ENCODE results near the gene SCN7A.
"Not testable (repeated sequence)": the region's sequence is repeated elsewhere in the genome, so short reads cannot be mapped to it uniquely, and the experiment has no call there.

SCN7A gene

DNA sequence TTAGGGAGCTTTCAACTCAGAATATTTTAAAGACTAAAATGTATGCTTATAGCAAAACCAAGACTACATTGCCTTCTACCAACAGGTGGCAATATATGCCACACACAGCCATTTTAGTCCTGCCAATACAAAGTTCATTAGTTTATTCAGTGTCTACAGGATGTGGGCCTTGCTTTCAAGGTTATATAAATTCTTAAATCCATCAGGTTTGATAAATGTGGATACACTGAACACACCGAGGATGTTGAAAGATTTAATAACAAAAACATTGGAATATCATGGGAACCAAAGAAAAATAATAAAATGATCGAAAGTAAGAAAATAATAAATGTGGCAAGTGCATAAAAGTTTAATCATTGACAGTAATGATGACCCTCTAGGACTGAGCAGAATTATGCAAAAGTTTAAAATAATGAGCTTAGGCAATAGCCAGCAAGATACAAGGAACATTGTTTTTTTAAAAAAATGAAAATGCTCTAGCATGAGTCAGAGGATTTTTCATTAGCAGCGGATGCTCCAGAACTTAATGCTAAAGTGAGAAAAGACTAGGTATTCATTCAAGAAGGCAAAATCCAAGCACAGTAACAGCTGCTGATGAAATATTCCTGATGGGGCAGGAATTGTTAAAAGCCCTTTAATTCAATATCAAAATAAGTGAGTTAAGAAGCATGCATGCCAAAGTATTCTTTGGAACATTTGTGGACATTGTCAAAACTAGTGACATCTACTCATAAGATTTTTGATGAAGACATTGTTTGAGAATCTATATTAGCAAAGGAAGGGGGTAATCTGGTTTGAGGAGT lies 132.5 kb downstream of the SCN7A start:
- TF ChIP-seq CTCF (IDR thresholded peaks at IDR 0.05), result no peak
- Histone ChIP-seq H3K4me3 (no peak overlapping the region), H3K27ac (no peak overlapping the region)
- no peak for DNase-seq (ENCODE audit: low spot score)

DNA sequence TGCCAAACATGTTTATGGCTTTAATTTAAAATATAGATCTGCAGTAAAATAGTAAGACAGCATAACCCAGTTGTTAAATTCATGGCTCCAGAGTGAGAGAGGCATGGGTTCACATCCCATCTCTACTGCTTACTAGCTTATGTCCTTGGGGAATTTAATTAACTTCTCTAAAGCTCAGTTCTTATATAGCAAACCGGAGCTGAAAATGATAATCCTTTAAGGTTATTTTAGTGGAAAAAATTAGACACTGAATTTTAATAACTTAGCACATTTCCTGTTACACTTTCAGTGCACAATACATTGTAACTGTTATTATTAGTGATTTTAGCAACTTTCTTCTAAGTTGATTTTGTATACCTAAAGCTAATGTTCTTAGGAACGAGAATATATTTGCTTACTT lies 133.1 kb downstream of the SCN7A start:
- no peak overlapping the region for H3K27ac ChIP-seq
- no peak overlapping the region for H3K4me3 ChIP-seq
- DNase-seq (ENCODE audit: low spot score), result no peak
- no peak for TF ChIP-seq CTCF (IDR thresholded peaks at IDR 0.05)

- Histone ChIP-seq H3K4me3 (no peak overlapping the region), H3K27ac (no peak overlapping the region)
- no peak for DNase-seq (ENCODE audit: low spot score)
- no peak for TF ChIP-seq CTCF (IDR thresholded peaks at IDR 0.05)
Measured at GRCh38 chr2:166360426-166360825, 133.6 kb downstream of the SCN7A start.

- DNase-seq (ENCODE audit: low spot score), result not testable (repeated sequence)
Measured at GRCh38 chr2:166357950-166358321, 136.1 kb downstream of the SCN7A start.

DNA sequence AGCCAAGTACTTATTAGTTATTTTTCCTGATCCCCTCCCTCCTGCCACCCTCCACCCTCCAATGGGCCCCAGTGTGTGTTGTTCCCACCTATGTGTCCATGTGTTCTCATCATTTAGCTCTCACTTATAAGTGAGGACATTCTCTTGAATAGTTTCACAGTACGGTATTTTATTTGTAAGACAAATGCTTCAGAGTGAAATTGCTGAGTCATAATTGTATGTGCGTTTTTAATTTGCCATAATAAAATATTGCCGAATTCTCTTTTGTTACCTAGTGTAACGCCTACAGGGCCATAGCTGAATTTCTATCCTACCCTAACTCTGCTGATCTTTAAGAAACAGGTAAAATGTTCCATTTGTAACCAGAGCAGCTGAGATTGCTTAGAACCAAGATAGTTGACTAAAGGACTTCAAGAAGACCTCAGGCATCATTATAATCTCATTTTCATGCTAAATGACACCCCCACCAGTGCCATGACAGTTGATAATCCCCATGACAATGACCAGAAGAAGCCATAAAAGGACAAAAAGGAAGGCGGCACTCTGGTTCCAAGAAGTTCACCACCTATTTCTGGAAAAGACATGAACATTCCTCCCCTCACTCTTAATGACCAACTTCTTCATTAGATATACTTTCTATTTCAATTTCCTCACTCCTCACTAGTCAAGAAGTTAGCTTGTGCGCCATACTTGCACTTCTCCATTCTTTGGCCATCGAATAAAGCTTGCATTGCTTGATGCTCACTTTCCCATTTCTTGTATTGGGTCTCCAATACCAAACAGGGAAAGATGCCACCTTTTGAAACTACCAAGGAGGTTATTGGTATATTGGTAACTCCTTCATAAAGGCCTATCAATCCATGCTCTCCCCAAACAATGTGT lies 136.7 kb downstream of the SCN7A start:
- Histone ChIP-seq H3K4me3 (no peak overlapping the region), H3K27ac (no peak overlapping the region)
- no peak for TF ChIP-seq CTCF (IDR thresholded peaks at IDR 0.05)
- no peak for DNase-seq (ENCODE audit: low spot score)

More at GRCh38 chr2:166357950-166358321, 136.1 kb downstream of the SCN7A start:
- H3K27ac ChIP-seq, H3K4me3 ChIP-seq: not testable (repeated sequence)

All from coronary artery (tissue), 2 donors.